ENCODE measurements around the gene TMC6.

TMC6 gene

DNA sequence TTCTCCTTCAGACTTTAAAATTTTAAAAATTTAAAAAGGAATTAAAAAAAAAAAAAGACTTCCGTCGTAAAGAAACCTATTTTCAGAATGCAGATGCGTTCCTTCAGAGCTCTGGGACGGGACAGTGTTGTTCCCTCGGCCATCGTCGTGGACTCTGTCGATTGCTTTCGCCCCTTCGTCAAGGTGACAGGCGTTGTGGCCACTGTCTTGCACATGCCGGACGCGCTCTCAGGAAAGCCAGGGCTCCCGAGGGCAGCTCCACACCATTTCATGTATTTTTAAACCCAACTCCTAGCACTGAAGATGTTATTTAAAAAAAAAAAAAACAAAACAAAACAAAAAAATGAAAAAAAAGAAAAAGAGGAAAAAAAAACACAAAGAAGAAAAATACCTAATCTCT, 22.3 kb downstream of the TMC6 start:
- Histone ChIP-seq H3K79me2 (ENCODE audit: insufficient read depth, low read length) (no peaks in the 10 kb centered on the region), H3K4me1 (ENCODE audit: insufficient read depth, low read length, poor library complexity, severe bottlenecking) (no peaks in the 10 kb centered on the region), H2AFZ (ENCODE audit: low read length) (no peak overlapping the region), H3F3A (ENCODE audit: low read depth) (0 out of 2 replicates have a peak, but pooled peaks cover 7% of the 10 kb centered on the region), H3K27me3 (ENCODE audit: insufficient read depth, low read length, poor library complexity, severe bottlenecking) (no peaks in the 10 kb centered on the region), H3K36me3 (ENCODE audit: insufficient read depth, low read length) (peaks cover 61% of the 10 kb centered on the region; the same call in 1 of the 2 replicates), H3K4me2 (ENCODE audit: low read depth, low read length, poor library complexity, severe bottlenecking) (no peak overlapping the region), H3K9ac (ENCODE audit: low read depth, low read length, poor library complexity, severe bottlenecking) (no peak overlapping the region), H4K20me1 (ENCODE audit: insufficient read depth, low read length, poor library complexity, severe bottlenecking) (no peaks in the 10 kb centered on the region), H3K9me3 (ENCODE audit: insufficient read depth, low read depth, low read length) (no peaks in the 10 kb centered on the region), H3K4me3 (ENCODE audit: low read length, poor library complexity, severe bottlenecking) (no peak overlapping the region), H3K9me2 (replicated peaks; ENCODE audit: low read depth, low read length) (no peaks in the 10 kb centered on the region)
- TF ChIP-seq EZH2phosphoT487 (IDR thresholded peaks at IDR 0.05; ENCODE audit: borderline replicate concordance) (no peak), CTCF (conservative IDR thresholded peaks at IDR 0.05; ENCODE audit: low read length) (no peak)

GRCh38 chr17:78105551-78105950, 23.0 kb downstream of the TMC6 start:
- TF ChIP-seq EZH2phosphoT487 (IDR thresholded peaks at IDR 0.05; ENCODE audit: borderline replicate concordance) (no peak), CTCF (conservative IDR thresholded peaks at IDR 0.05; ENCODE audit: low read length) (no peak)
- H3K9ac ChIP-seq (ENCODE audit: low read depth, low read length, poor library complexity, severe bottlenecking) = no peak overlapping the region

GRCh38 chr17:78105101-78105500, 23.5 kb downstream of the TMC6 start:
- no peak overlapping the region for H3K4me3 ChIP-seq (ENCODE audit: low read length, poor library complexity, severe bottlenecking)
- no peaks in the 10 kb centered on the region for H3K9me3 ChIP-seq (ENCODE audit: insufficient read depth, low read depth, low read length)
- no peaks in the 10 kb centered on the region for H4K20me1 ChIP-seq (ENCODE audit: insufficient read depth, low read length, poor library complexity, severe bottlenecking)
- H3K9ac ChIP-seq (ENCODE audit: low read depth, low read length, poor library complexity, severe bottlenecking) = no peak overlapping the region
- peaks cover 58% of the 10 kb centered on the region; the same call in 1 of the 2 replicates for H3K36me3 ChIP-seq (ENCODE audit: insufficient read depth, low read length)
- H3K4me2 ChIP-seq (ENCODE audit: low read depth, low read length, poor library complexity, severe bottlenecking) = no peak overlapping the region
- no peaks in the 10 kb centered on the region for H3K9me2 ChIP-seq (replicated peaks; ENCODE audit: low read depth, low read length)
- H3K4me1 ChIP-seq (ENCODE audit: insufficient read depth, low read length, poor library complexity, severe bottlenecking) = no peaks in the 10 kb centered on the region
- TF ChIP-seq CTCF (conservative IDR thresholded peaks at IDR 0.05; ENCODE audit: low read length) = no peak
- no peak for TF ChIP-seq EZH2phosphoT487 (IDR thresholded peaks at IDR 0.05; ENCODE audit: borderline replicate concordance)
- H3F3A ChIP-seq (ENCODE audit: low read depth) = 0 out of 2 replicates have a peak, but pooled peaks cover 7% of the 10 kb centered on the region
- no peak overlapping the region for H2AFZ ChIP-seq (ENCODE audit: low read length)
- H3K27me3 ChIP-seq (ENCODE audit: insufficient read depth, low read length, poor library complexity, severe bottlenecking) = no peaks in the 10 kb centered on the region
- no peaks in the 10 kb centered on the region for H3K79me2 ChIP-seq (ENCODE audit: insufficient read depth, low read length)

More at GRCh38 chr17:78105551-78105950, 23.0 kb downstream of the TMC6 start:
- Histone ChIP-seq H3K9me2 (replicated peaks; ENCODE audit: low read depth, low read length) (no peaks in the 10 kb centered on the region), H3K4me1 (ENCODE audit: insufficient read depth, low read length, poor library complexity, severe bottlenecking) (no peaks in the 10 kb centered on the region), H3K4me3 (ENCODE audit: low read length, poor library complexity, severe bottlenecking) (no peak overlapping the region), H3F3A (ENCODE audit: low read depth) (0 out of 2 replicates have a peak, but pooled peaks cover 7% of the 10 kb centered on the region), H2AFZ (ENCODE audit: low read length) (no peak overlapping the region), H3K79me2 (ENCODE audit: insufficient read depth, low read length) (no peaks in the 10 kb centered on the region), H3K4me2 (ENCODE audit: low read depth, low read length, poor library complexity, severe bottlenecking) (no peak overlapping the region), H3K9me3 (ENCODE audit: insufficient read depth, low read depth, low read length) (no peaks in the 10 kb centered on the region), H3K36me3 (ENCODE audit: insufficient read depth, low read length) (peaks cover 59% of the 10 kb centered on the region; the same call in 1 of the 2 replicates), H3K27me3 (ENCODE audit: insufficient read depth, low read length, poor library complexity, severe bottlenecking) (no peaks in the 10 kb centered on the region), H4K20me1 (ENCODE audit: insufficient read depth, low read length, poor library complexity, severe bottlenecking) (no peaks in the 10 kb centered on the region)

Data from Loucy (cell line).